HEK293T (cell line): ENCODE data around the gene ADAMTS17.

Experiments used
- FOXK2 ChIP-seq: fragments of 450-650 bp; IDR thresholded peaks from 2 replicates; pipeline ENCODE4 v1.6.1; 2016; ENCODE audit warnings: mild to moderate bottlenecking
- SP1 ChIP-seq: fragments of 450-650 bp; IDR thresholded peaks from 2 replicates; pipeline ENCODE4 v1.6.1; 2017
- SUZ12 ChIP-seq: fragments of 450-650 bp; IDR thresholded peaks from 2 replicates; pipeline ENCODE4 v1.6.1; 2016; ENCODE audit warnings: mild to moderate bottlenecking

DNA sequence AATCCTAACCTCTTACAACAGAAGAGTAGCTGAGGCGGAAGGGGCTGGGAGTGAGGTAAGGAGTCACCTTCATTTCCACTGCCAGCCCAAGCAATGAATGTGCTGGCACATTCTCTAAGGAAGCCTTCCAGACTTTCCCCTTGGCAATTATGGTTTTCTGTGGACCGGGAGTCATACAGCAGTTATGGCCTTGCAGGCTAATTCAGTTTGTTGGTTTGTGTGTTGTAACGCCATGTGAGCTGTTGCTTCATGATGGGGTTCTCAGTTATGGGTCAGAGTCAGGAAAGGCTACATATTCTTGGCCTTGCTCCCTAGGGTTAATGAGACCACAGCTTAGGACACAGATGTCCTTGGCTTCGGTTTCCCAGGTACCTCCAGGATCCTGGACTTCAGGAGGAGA lies 137.0 kb downstream of the ADAMTS17 start:
- no peak for TF ChIP-seq SP1
- TF ChIP-seq FOXK2, result no peak
- TF ChIP-seq SUZ12, result no peak
